Transverse colon (tissue), 4 donors: Measurements from ENCODE around the gene FBXL17. TPM values are rescaled to one million over a fixed set of nuclear protein-coding genes. Genes with fewer than 3 reads are reported as not detected.

Experiments
- DNase-seq: peaks from one replicate; pipeline ENCODE4 v3.0.0-alpha.2; 2019
- H3K27ac ChIP-seq, 4 donors: fragments of 200-600 bp; sonication (generic); 2 replicates each; pipeline ENCODE4 v1.5.1; 2016 to 2018; ENCODE audit warnings: inconsistent platforms in 4 of 4
- H3K27me3 ChIP-seq: fragments of 200-600 bp; sonication (generic); 2 replicates; pipeline ENCODE4 v1.5.1; 2017; ENCODE audit warnings: inconsistent platforms
- H3K36me3 ChIP-seq, 4 donors: fragments of 200-600 bp; sonication (generic); 2 replicates each; pipeline ENCODE4 v1.5.1; 2017 to 2019; ENCODE audit warnings: inconsistent platforms in 4 of 4
- H3K4me1 ChIP-seq, 4 donors: fragments of 200-600 bp; sonication (generic); 2 replicates each; pipeline ENCODE4 v1.5.1; 2017 to 2020; ENCODE audit warnings: inconsistent platforms in 4 of 4
- H3K4me3 ChIP-seq, 4 donors: fragments of 200-600 bp; sonication (generic); 1 replicate in 1 of 4; 2 replicates in 3 of 4; pipeline versions ENCODE4 v1.5.1 to v1.6.1; 2017 to 2019; ENCODE audit warnings: inconsistent platforms in 4 of 4
- H3K9me3 ChIP-seq, 2 donors: fragments of 200-600 bp; sonication (generic); 2 replicates each; pipeline ENCODE4 v1.5.1; 2017 to 2019; ENCODE audit warnings: inconsistent platforms in 2 of 2
- EP300 ChIP-seq: sonication (generic); formaldehyde crosslinking; IDR thresholded peaks from one replicate; pipeline ENCODE4 v1.6.1; 2017; ENCODE audit warnings: antibody characterized with exemption, low read depth
- POLR2A ChIP-seq: fragments of 450-650 bp; IDR thresholded peaks from one replicate; pipeline ENCODE4 v1.6.1; 2016; ENCODE audit warnings: antibody characterized with exemption, mild to moderate bottlenecking, moderate library complexity
- POLR2AphosphoS5 ChIP-seq, 3 donors: sonication (generic); formaldehyde crosslinking; IDR thresholded peaks; one replicate each; pipeline ENCODE4 v1.6.1; 2016; ENCODE audit warnings: antibody characterized with exemption in 3 of 3
- WGBS, 2 donors: methylation state at CpG; one replicate each; pipeline ENCODE4 v1.1.5; 2018; ENCODE audit warnings: low coverage in 1 of 2; 5-methylcytosine and 5-hydroxymethylcytosine counted together
- in situ Hi-C, 4 donors: fragments of 200-750 bp; cut with MboI; loops; one replicate each; pipeline versions ENCODE4 v1.15.0 to v1.15.1; 2017; ENCODE audit warnings: low sequenced_read_pairs in 3 of 4, low pct_ligation_motif_present in 1 of 4, low pct_unique_long_range_greater_than_20kb in 1 of 4
- intact Hi-C: fragments of 100-400 bp; cut with DNase I; formaldehyde crosslinking; loops from one replicate; pipeline ENCODE4 v1.15.1; 2023; ENCODE audit warnings: low total_unique reads
- total RNA-seq, 4 donors: library from RNA; depleted of rRNA; stranded (reverse); fragments of >200 nt; gene quantifications; one replicate each; pipeline ENCODE4 v1.1.0, GENCODE V29; 2016
- TF ChIP-seq, protein P1 (sequence below), 5 experiments: fragments of 200-600 bp in 3 of 5; fragments of 450-650 bp in 2 of 5; sonication (generic) in 3 of 5; IDR thresholded peaks; 1 replicate in 2 of 5; 2 replicates in 3 of 5; pipeline ENCODE4 v1.5.1; 2016 to 2017; ENCODE audit warnings: antibody characterized with exemption in 5 of 5, inconsistent platforms in 3 of 5, mild to moderate bottlenecking in 2 of 5, moderate library complexity in 1 of 5

The FBXL17 gene
- total RNA-seq, 4 donors from 2014 or later = 17.7 to 99.5 (median 24.6) TPM

DNA sequence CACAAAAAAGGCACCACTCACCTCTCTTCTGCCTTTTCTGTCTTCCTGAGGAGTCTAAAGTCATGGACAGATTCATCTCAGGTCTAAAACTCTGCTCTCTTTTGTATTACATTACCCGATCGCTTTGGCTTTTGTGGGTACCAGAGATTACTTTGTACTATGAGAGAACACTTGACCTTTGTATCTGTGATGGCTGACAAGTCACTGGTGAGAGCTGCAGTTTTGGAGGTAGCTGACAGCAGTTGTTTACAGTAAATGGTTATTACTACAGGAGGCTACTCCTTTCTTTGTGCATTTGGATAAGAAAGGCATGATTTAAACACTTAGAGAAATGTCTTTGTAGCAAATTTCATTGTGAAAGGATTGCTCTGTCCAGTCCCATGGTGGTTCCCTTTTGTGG lies 307.3 kb downstream of the FBXL17 start:
- H3K36me3 ChIP-seq = no peaks in the 10 kb centered on the region
- no peaks in the 10 kb centered on the region for H3K27me3 ChIP-seq
- DNase-seq = no peak
- in situ Hi-C loops (no loop called here), intact Hi-C loops (no loop called here)
- H3K27ac ChIP-seq = no peak overlapping the region
- no peak overlapping the region for H3K4me3 ChIP-seq
- no peaks in the 10 kb centered on the region for H3K4me1 ChIP-seq
- WGBS, 2 donors = 88 to 100% methylated on average over 2 of the region's 2 CpGs
- no peak for TF ChIP-seq POLR2AphosphoS5 (IDR thresholded peaks at IDR 0.05)
- TF ChIP-seq, protein P1, sequence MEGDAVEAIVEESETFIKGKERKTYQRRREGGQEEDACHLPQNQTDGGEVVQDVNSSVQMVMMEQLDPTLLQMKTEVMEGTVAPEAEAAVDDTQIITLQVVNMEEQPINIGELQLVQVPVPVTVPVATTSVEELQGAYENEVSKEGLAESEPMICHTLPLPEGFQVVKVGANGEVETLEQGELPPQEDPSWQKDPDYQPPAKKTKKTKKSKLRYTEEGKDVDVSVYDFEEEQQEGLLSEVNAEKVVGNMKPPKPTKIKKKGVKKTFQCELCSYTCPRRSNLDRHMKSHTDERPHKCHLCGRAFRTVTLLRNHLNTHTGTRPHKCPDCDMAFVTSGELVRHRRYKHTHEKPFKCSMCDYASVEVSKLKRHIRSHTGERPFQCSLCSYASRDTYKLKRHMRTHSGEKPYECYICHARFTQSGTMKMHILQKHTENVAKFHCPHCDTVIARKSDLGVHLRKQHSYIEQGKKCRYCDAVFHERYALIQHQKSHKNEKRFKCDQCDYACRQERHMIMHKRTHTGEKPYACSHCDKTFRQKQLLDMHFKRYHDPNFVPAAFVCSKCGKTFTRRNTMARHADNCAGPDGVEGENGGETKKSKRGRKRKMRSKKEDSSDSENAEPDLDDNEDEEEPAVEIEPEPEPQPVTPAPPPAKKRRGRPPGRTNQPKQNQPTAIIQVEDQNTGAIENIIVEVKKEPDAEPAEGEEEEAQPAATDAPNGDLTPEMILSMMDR (IDR thresholded peaks at IDR 0.05) = no peak
- no peak for TF ChIP-seq POLR2A
- no peak for TF ChIP-seq EP300
- H3K9me3 ChIP-seq = peaks cover 0 to 3% of the 10 kb centered on the region in 2 donors

DNA sequence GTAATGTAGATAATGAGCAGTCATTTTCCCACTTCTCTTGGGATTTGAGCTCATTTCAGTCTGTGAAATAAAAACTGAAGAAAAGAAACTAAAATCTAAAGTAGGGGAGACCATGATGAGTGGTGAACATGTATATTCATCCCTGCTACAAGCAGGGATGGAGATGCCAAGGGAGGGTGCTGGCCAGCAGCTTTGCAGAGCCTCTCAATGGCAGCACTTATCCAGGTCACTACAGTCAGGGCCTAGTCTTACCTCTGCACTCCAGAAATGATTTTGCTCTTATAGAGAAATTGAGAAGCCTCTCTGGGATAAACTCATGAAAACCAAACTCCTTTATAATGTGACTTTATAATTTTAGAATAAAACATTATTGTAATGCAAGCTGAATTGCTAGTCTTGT lies 317.6 kb downstream of the FBXL17 start:
- Histone ChIP-seq H3K36me3 (no peaks in the 10 kb centered on the region), H3K4me1 (no peaks in the 10 kb centered on the region), H3K27ac (no peak overlapping the region), H3K27me3 (no peaks in the 10 kb centered on the region), H3K4me3 (no peak overlapping the region), H3K9me3 (no peaks in the 10 kb centered on the region)
- intact Hi-C loops (no loop called here), in situ Hi-C loops (no loop called here)
- no peak for TF ChIP-seq EP300
- TF ChIP-seq POLR2A = no peak
- no peak for TF ChIP-seq POLR2AphosphoS5 (IDR thresholded peaks at IDR 0.05)
- TF ChIP-seq, protein P1 (IDR thresholded peaks at IDR 0.05) = no peak
- DNase-seq = no peak

DNA sequence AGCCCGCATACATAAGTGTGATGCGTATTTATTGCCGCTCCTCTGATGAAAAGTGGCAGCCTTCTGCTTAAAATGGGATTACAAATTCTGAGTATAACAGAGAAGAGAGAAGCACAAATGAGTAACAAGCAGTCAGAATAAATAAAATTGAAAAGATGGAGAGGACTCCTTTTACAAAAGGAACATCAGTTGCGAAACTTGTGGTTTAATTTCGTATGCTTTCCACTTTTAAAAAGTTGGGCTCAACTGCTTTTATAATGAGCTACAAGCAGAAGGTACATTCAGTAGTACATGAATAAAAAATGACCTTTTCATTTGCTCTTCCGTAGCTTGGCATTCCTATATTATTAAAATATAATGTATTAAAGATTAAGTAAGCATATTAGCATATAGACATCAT lies 320.0 kb downstream of the FBXL17 start:
- WGBS, 2 donors = 76 to 80% methylated on average over 6 of the region's 6 CpGs
- intact Hi-C loops (no loop called here), in situ Hi-C loops (no loop called here)

DNA sequence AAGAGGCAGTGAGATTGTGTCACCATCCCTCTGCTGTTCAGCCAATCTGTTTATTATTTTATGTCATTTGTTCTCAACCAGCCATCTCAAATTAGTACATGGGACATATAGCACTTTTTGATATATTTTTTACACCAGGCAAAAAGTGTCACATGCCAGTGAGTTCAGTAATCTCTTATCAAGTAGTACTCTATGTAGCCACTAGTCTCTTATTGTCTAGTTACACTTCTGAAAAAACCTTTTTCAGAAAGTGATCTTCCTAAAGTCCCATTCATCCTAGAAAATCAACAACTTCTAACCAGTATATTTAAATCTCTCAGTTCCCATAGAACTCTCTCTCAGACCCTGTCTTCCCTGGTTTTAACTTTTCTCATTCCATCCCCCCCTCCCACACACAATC lies 321.6 kb downstream of the FBXL17 start:
- Histone ChIP-seq H3K9me3 (no peaks in the 10 kb centered on the region), H3K27me3 (no peaks in the 10 kb centered on the region), H3K36me3 (no peaks in the 10 kb centered on the region), H3K4me3 (no peak overlapping the region), H3K27ac (no peak overlapping the region), H3K4me1 (no peaks in the 10 kb centered on the region)
- intact Hi-C loops = no loop called here
- TF ChIP-seq POLR2A (no peak), EP300 (no peak), POLR2AphosphoS5 (IDR thresholded peaks at IDR 0.05) (no peak)
- TF ChIP-seq, protein P1 (IDR thresholded peaks at IDR 0.05) = no peak
- in situ Hi-C loops = no loop called here
- DNase-seq = no peak

More for the DNA sequence above, 320.0 kb downstream of the FBXL17 start:
- H3K4me3 ChIP-seq = no peak overlapping the region
- no peak overlapping the region for H3K27ac ChIP-seq
- no peaks in the 10 kb centered on the region for H3K27me3 ChIP-seq
- H3K4me1 ChIP-seq = no peaks in the 10 kb centered on the region
- no peak for DNase-seq
- H3K36me3 ChIP-seq = no peaks in the 10 kb centered on the region
- no peaks in the 10 kb centered on the region for H3K9me3 ChIP-seq
- TF ChIP-seq EP300 = no peak
- TF ChIP-seq POLR2AphosphoS5 (IDR thresholded peaks at IDR 0.05) = no peak
- TF ChIP-seq, protein P1 (IDR thresholded peaks at IDR 0.05) = no peak
- no peak for TF ChIP-seq POLR2A
